SH-SY5Y (cell line): ENCODE results near the gene IL10RB.

Experiments
- GATA2 ChIP-seq: IDR thresholded peaks from 2 replicates; pipeline ENCODE4 v1.6.1; 2011; ENCODE audit warnings: mild to moderate bottlenecking, low read depth, low read length
- GATA3 ChIP-seq: IDR thresholded peaks from 2 replicates; pipeline ENCODE4 v1.6.1; 2011; ENCODE audit warnings: low read depth, mild to moderate bottlenecking, low read length, moderate library complexity

The IL10RB gene

DNA sequence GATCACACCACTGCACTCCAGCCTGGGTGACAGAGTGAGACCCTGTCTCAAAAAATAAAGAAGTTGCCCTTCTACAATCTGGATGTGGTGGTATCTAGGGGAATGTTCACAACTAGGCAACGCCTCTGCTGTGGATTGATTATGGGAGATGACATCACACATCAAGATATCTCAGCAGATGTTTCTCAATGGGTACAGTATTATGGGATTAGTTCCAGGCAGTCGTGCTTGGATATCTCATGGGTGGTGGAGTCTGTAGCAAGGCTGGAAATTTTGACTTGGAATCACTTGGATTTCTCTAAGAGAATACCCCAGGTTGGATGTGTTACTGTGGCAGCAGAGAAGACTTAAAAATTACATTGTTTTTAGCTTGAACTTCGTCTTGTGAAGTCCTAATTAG lies 28.7 kb upstream of the IL10RB start:
- TF ChIP-seq GATA2 (no peak), GATA3 (no peak)

GRCh38 chr21:33238146-33238545 lies 28.0 kb upstream of the IL10RB start:
- TF ChIP-seq GATA2, result no peak
- no peak for TF ChIP-seq GATA3

DNA sequence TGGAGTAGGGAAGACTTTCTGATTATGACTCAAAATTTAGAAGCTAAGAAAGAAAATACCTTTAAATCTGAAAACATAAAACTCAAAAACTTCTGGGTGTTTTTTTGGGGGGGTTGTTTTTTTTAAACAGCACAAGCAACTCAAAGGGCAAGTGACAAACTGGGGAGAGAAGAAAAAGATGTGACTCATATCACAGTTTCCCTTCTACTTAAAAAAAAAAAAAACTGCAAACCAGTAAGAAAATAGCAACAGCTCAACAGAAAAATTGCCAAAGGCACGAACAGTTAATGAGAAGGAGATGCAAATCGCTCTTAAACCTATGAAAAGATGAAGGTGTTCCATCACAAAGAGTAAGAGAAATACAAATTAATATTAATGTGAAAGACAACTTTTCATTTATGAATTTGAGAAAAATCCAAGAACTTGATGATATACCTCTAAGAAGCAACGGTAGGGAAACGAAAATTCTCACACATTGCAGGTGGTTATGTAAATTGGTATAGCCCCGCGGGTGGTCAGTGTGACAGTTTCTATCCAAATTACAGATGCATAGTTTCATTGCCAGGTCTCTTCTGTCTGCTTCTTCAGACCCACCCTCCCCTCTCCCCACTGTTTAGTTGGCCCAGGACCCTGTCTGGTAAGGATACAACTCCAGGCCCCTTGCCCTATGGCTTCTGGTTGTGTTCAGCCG lies 27.5 kb upstream of the IL10RB start:
- TF ChIP-seq GATA2, result no peak
- TF ChIP-seq GATA3, result no peak

GRCh38 chr21:33240404-33240803 lies 25.8 kb upstream of the IL10RB start:
- TF ChIP-seq GATA3 (no peak), GATA2 (no peak)

DNA sequence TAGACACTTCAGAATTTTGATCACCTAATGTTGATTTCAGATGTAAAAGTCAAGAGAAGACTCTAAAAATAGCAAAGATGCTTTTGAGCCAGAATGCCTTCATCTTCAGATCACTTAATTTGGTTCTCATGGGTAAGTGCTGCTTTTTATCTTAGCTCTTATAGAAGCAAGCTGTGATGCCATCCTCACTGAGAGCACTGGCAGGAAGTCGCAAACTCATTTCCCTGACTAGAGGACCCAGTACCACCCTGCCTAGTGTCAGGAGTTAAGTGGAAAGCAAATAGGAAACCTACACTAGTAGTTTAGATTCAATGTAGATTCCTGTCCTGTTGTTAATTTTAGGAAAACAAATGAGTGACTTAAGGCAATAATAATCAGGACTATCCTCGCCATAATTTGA lies 24.3 kb upstream of the IL10RB start:
- no peak for TF ChIP-seq GATA3
- no peak for TF ChIP-seq GATA2

DNA sequence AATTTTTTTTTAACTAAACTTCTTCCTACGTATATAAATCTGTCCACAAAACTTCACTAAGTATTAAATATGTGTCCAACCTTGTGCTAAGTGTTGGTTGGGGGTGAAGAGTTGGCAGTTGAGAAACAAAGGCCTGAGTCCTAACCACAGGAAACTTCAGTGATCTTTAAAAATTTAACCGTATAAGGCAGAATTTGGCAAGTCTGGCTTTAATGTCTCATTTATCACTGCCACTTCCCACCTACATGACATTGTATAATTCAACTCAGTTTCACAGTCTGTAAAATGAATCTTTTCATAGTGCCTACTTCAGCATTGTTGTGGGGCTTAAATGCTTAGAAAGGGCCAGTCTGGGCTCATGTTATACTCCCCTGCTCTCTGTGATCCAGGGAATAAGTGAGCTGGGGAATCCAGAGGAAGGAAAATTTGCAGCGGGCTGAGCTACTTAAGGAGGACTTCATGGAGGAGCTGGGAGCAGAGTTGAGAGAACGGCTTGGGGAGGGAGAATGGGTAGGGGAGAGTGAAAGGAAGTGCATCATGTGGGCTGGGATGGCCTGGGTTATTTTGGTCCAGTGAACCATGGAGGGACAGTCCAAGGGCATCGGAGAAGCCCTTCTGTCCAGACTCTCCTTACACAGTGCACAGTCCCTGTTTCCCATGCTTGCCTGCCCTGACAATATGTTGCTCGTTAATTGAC lies 21.9 kb upstream of the IL10RB start:
- no peak for TF ChIP-seq GATA2
- TF ChIP-seq GATA3, result no peak

- TF ChIP-seq GATA3, result no peak
- TF ChIP-seq GATA2, result no peak
Measured at GRCh38 chr21:33244779-33245105, 21.4 kb upstream of the IL10RB start.

- no peak for TF ChIP-seq GATA2
Measured at GRCh38 chr21:33245289-33245918, 20.8 kb upstream of the IL10RB start.

GRCh38 chr21:33246506-33246905 lies 19.7 kb upstream of the IL10RB start:
- TF ChIP-seq GATA3, result no peak
- TF ChIP-seq GATA2, result no peak

DNA sequence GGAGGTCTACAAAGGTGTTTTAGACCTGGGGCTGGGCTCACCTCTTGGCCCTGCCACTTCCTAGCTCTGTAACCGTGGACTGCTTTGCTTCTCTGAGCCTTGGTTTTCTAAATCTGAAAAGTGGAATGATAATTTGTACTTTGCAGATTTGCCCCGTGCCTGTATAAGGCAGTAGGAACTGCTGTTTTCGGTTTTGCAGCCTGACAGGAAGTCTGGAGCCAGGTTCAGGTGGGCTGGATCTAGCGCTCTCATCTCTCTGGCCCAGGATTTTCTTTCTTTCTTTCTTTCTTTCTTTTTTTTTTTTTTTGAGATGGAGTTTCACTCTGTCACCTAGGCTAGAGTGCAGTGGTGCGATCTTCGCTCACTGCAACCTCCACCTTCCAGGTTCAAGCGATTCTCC lies 19.2 kb upstream of the IL10RB start:
- TF ChIP-seq GATA2 (no peak), GATA3 (no peak)

DNA sequence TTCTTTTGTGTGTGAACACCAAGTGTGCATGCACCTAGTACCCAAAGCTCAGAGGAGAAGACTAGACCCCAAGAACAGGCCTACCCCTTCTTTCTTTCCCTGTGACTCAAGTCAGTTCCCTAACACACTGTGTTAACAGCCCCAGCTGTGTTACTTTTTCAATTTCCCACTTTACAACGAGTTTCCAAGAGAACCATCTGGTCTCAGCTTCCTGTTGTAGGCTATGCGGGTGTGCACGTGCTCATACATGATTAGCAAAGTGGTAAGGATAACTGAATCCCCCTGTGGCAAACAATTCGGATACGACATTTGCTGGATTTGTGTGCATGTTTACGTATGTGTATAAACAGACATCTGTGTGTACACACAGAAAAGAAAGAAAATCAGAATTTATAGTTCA lies 18.6 kb upstream of the IL10RB start:
- no peak for TF ChIP-seq GATA3
- no peak for TF ChIP-seq GATA2

DNA sequence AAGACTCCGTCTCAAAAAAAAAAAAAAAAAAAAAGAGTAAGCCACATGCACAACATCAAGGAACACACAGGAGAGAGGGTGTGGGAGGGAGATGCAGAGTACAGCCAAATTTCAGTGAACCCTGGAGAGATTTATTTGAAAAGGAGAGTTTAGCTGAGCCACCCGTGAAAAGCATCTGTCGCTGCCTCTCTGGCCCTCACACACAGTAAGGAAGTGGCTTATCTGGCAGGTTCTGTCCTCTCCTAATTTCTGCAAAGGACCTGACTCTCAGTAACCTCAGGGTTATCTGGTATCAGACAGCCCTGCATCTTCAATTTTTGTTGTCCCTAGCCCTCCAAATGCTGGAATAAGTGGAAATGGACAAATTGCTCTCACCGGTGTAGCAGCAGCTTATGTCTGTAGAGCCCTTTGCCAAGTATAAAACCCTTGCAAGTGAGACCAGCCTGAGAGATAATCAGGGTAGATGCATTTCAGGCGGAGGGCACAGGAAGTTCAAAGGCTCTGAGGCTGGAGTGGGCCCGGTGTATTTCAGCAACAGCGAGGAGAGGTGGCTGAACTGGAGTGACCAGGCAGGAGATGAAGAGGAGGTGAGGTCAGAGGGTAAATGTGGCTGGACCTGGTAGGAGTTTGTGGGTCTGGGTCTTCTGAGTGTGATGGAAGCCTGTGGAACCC lies 16.7 kb upstream of the IL10RB start:
- TF ChIP-seq GATA2 (no peak), GATA3 (no peak)

DNA sequence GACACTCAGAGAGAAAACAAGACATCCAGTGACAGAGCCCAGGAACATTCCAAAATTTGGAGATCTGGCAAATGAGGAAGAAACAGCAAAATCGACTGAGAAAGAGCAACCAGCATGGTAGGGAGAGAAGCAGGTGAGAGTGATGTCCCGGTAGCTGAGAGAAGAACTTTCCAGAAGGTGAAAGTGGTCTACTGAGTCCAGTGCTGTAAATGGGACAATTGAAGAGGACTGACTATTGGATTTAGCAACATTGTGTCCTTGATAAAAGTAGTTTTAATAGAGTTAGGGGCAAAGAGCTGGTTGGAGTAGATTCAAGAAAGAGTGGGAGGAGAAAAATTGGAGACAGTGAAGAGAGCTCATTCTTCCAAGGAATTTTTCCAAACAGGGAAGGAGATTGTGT lies 15.0 kb upstream of the IL10RB start:
- no peak for TF ChIP-seq GATA2
- TF ChIP-seq GATA3, result no peak

DNA sequence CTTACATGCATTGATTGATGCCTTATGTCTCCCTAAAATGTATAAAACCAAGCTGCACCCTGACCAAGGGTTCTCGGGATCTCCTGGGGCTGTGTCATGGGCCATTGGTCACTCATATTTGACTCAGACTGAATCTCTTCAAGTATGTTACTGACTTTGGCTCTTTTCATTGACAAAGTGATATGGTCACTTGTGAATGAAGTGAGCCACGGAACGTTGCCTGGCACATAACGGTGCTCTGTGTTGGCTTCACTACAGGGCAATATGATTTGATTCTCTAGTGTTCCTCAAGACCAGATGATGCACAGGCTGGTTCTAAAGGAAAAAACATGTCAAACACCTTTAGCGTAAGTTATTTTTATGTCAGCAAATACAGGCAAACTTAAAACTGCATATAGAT lies 11.4 kb upstream of the IL10RB start:
- TF ChIP-seq GATA2 (no peak), GATA3 (no peak)

DNA sequence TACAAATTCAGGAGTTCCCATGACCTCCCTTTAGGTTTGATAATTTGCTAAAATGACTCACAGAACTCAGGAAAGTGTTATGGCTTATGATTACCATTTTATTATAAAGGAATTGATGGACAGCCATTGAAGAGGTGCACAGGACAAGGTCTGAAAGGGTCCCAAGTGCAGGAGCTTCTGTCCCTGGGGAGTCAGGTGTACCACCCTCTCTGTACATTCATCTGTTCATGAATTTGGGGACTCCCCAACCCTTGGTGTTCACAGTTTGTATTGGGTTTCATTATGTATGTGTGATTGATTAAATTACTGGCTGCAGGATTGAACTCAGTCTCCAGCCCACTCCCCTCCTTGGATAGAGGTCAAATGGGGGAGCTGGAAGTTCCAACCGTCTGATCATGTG lies 10.8 kb upstream of the IL10RB start:
- no peak for TF ChIP-seq GATA3
- no peak for TF ChIP-seq GATA2
